Stimulated activated CD4-positive, alpha-beta T cell treated with anti-CD3 and anti-CD28 coated beads, Interleukin-2, amount 100 ng/mL, for 4 hours (primary cell): ENCODE measurements around the gene NEXN.
"Not testable (repeated sequence)": the region's sequence is repeated elsewhere in the genome, so short reads cannot be mapped to it uniquely, and the experiment has no call there.

ENCODE experiments used
- DNase-seq: peaks from one replicate; pipeline ENCODE4 v3.0.0-alpha.2; 2020; ENCODE audit warnings: low read depth

NEXN gene

DNA sequence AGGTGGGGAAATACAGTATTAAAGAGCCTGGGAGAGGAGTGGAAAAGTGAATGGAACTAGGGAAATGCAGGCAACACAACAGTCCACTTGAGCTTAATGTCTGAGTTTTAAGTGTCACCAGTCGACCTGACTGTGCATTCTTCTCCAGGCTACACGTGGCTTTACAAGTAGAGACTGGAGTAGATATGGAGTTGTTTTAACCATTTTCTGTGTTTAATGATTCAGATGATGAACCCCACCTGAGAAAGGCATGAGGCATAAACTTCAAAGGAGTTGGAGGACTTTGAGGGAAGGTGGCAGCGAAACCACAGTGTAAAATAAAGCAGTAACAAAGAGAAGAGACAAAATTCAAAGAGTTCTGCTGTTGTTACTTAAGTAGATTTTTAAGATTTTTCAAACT is 77.9 kb downstream of the NEXN start:
- no peak for DNase-seq

DNA sequence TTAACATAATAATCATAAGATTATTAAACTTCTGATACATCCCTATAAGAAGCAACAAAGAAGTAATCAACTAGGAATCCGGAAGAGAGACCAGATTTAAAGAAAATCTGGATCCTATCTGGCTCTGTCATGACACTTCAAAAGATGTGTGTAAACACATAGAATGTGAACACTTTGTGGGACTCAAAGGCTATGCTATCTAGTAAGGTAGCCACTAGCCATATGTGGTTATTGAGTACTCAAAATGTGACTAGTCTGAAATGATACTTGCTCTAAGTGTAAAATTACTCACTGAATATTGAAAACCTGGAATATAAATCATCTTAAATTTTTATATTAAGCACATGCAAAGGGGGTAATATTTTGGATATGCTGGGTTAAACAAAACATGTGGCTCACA is 81.8 kb downstream of the NEXN start:
- DNase-seq: no peak

DNA sequence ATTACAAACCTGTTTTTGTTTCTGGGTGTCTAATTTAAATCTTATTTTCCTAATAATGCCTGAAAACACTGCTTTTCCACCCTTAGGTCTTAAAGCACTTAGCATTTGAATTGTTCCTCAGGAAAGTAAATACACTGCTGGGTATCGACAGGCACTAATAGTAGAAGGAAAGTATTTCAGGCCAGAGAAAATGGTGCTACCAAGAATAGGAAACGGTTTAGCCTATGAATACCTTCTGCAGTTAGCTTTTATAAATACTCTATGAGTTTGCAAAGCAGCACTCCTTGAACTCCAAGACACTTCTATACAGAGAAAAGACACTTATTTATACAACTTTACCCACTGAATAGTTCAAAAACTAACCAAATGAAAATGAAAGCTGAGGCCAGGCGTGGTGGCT is 83.7 kb downstream of the NEXN start:
- no peak for DNase-seq

DNA sequence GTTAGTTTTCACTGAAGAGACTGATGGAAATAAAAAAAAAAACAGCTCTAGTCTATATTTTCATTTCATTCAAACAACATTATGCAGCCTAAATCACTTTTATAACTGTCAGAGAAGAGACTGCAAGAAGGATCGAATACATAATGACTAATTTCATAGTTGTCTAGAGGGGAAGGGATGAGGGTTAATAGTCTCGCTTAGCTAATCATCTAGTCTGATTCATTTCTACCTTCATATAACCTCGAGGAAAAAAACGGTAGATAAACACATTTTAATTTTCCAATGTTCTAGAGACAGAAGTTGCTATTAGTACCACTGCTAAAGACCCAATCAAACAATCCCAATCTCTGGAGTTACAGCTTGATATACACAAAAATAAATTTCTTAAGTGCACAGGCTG is 87.0 kb downstream of the NEXN start:
- no peak for DNase-seq

DNA sequence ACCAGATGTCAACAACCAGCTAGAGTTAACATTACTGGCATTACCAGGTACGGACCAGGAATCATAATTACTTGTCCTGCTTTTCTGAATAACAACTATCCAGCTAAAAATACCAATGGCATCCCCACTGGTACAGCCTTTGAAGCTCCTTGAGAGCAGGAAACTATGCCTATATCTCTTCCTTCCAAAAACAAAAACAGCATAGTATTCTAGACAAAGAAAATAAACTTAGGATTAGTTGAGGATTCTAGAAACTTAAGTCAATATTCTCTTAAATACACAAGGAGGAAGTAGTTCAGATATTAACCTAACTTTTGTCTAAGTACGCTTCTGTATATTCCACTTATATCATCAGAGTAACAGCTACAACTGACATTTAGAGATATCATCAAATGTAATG is 87.5 kb downstream of the NEXN start:
- DNase-seq: no peak

DNA sequence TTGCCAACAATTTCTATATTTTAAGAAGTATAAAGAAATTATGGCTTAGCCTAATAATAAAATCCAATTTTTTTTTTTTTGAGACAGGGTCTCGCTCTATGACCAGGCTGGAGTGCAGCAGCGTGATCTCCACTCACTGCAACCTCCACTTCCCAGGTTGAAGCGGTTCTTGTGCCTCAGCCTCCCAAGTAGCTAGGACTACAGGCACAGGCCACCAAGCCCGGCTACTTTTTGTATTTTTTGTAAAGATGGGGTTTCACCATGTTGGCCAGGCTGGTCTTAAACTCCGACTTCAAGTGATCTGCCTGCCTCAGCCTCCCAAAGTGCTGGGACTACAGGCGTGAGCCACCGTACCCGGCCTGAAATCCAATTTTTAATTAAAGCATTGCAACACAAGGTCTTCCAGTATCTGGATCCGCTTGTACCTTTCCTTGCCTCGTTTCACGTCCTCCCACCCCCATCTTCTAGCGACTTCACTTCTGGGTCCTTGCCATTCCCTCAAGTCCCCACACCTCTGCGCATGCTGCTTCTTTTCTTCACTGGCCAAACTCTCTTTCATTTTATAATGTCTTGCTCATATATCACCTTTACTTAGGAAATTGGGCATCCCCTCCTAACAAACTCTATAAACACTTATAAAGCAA is 88.1 kb downstream of the NEXN start:
- DNase-seq: no peak

DNA sequence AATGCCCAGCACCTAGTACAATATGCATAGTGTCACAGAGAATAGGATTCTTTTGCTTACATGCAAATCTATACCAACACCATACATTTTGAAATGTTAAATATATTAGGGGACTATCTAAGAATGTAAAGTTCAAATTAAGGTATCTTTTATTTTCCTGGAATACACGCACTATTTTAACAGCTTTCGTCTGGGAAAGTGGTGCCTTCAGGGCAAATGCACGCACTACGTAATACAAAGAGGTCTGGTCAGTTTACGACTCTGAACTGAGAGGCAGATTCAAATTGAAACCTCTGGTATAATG is 89.5 kb downstream of the NEXN start:
- no peak for DNase-seq

DNA sequence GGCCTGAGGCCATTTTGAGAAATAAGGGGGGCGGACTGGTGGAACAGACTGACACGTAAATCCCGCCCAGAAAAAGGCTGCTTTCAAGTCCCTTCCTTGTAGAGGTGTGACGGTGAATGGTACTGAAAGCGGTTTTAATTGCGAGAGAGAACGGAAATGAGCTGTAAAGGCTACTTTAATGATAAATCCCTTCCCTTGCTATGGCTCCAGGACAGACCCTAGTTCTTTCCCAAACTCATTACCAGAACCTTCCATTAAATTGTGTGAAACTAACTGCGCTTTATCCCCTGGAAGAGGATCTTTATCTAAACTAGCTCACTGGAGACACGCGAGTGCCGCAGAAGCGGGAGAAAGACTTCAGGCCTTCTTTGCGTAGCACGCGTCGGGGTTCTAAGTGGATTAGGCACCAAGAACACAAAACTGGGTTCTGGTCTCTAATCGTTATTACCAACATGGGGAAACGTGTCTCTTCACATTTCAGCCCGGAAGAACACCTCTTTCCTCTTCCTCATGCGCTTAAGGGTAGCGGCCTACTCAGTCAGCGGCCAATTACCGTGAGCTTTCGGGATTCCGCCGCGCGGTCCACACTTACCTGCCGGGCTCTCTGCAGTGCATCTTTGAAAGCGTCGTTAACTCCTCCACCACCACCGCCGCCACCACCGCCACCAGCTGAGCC is 90.0 kb downstream of the NEXN start:
- DNase-seq: peak; percentile 68

DNA sequence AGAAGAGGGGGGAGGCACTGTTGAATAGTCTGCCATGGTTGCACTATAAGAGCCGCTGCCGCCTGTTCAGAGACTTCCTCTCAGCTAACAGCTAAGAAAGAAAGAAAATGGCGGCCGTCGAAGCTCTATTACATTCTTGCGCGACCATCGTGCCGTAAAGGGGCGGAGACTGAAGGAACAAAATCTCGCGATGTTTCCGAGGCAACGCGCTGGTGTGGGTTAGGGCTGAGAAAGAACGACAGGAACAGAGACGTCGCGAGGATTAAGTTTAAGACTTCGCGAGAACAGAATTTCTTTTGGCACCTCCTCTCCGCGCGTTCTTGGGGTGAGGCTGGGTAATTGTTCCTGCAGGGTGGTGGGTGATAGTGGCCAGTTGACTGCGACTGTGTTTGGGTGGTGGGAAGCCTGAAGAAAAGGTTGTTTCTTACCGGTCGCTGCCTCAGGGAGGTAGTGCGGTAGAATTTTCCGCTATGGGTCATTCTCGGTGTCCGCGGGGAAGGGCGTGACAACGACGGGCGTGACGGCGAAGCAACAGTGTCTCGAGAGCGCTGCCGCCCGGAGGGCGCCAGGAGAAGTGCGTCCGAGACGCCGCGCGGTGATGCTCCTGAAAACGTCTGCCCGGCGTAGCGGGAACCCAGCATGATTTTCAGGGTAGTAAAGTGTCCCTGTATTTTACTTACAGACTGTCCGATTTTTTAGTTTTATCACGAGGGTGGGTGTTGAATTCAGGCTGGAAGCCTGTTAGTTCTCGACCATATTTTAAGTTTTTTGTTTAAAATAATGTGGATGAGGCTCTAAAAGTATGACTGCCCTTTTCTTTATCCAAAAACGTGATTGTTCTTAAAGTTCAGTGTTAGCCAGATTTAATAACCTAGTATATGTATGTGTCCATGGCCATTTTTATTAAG is 90.8 kb downstream of the NEXN start, which contains the start of gene FUBP1:
Gene FUBP1, minus strand, starts transcription at position 104 of the 908 bp plus-strand sequence. Its CDS starts 68 bp downstream, at position 36.
- peak; percentile 94 for DNase-seq

DNA sequence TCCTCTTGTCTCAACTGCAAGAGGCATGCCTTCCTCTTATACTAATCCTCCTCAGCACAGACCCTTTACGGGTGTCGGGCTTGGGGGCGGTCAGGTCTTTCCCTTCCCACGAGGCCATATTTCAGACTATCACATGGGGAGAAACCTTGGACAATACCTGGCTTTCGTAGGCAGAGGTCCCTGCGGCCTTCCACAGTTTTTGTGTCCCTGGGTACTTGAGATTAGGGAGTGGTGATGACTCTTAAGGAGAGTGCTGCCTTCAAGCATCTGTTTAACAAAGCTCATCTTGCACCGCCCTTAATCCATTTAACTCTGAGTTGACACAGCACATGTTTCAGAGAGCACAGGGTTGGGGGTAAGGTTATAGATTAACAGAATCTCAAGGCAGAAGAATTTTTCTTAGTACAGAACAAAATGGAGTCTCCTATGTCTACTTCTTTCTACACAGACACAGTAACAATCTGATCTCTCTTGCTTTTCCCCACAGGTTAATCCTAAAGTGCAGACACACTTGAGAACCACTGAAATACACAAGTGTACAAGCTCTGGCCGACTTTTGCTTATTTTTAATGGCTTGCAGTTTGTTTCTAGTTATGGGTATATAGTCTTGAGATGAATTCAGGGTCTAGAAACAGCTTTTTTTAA is 95.0 kb downstream of the NEXN start:
- DNase-seq: not testable (repeated sequence)

DNA sequence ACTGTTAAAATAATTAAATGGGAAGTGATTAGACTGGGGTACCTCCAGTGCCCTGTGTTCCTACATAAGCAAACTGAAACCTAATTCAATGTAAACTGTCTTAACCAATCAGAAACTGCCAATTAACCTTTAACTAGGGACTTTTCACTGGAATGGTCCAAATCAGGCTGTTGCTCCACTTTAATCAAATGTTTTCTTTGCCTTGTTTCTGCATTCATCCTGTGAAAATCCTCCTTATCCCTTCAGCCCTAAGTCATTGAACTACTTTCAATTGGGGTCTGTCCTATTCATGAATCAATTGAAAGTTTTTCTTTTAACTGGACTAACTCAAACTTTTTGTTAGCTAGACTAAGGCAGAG is 95.6 kb downstream of the NEXN start:
- no peak for DNase-seq

DNA sequence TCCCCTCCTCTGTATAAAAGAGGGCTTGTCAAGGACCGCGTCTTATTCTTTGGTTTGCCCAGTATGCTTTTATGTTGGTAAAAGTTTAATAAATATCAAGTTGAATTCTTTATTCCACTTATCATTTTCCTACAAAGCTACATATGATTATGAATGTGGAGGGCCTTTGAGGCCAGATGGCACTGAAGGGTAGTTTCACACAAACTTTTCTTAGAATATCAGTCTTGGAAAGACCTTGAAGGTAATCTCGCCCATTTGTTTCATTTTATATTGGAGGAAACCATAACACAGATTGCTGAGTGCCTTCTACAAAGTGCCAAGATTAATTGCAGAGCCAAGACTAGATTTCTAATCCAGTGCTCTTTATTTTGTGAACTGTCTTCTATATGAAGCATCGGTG is 96.2 kb downstream of the NEXN start:
- DNase-seq: no peak

DNA sequence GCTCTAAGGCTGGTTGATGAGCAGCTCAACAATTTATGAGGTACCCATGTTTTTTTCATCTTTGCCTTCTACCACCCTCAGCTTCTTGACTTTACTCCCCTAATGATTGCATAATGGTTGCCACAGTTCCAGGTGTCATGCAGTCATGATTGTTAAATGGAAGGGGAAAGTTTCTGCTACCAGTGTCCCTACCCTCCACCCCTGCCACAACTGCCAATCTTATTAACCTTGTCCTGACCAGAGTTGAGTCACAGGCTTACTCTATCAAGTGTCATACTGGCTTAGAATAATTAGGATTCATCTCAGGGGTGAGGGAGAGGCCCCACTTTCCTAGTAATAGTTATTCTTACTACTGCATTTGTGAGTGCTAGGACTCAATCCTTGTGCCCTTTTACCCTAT is 98.4 kb downstream of the NEXN start:
- DNase-seq: no peak

DNA sequence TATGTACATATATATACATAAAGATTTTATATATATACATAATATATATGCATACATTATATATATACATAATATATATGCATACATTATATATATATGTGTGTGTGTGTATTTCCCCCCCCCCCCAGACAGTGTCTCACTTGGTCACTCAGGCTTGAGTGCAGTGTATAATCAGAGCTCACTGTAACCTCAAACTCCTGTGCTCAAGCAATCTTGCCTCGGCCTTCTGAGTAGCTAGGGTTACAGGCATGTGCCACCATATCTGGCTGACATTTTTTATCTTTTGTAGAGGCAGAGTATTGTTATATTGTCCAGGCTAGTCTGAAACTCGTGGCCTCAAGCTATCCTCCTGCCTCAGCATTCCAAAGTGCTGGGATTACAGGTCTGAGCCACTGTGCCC is 99.5 kb downstream of the NEXN start:
- DNase-seq: no peak

DNA sequence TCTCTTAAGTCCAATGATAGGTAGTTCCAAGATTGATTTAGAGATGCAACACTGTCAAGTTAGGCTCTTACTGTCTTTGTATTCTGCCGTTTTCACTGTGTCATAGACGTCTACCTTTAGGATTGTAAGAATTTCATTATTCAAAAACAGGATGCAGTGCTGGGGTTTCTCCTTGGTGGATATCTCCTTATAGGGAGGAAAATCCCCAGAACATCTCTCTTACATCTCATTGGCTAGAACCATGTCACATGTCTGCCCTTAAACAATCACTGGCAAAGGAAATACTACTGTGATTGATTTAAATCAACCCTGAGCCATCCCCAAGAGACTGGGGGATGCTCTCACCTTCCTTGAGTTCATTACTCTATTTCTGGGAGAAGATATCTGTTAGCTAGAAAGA is 101.3 kb downstream of the NEXN start:
- no peak for DNase-seq

DNA sequence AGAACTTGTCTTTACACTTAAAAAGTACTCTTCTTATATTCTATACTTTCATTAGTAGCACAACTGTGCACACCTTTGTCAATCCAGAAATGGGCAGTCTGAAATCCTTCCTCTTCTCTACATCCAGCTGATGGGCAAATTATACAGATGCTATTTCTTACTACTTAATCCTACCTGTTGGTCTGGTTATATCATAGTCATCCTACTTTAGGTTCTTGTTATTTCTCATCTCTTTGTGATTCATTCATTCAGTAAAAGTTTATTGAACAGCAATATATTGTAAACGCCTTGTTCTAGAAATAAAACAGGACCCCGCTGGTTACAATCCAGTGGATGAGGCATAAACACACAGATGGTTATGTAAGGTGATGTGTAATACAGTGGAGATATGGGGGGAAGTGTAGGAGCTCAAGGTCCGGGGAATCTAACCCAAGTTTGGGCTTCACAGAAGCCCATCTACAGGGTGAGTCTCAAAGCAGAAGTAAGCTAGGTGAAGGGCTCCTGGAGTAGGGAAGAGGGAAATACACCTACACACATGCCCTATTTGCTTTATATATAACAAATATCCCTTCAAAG is 102.3 kb downstream of the NEXN start:
- DNase-seq: no peak

DNA sequence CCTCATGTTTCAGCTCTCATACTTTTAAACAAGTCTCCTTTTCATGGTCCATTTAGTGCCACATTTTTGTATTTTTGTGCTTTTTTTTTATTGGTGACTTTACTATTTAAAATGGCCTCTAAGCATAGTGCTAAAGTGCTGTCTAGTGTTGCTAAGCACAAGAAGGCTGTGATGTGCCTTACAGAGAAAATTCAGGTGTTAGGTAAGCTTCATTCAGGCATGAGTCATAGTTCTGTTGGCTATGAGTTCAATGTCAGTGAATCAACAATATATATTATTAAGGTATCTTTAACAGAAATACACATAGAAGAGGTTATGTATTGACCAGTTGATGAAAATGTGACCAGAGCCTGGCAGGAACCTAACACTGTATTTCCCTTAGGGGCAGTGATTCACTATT is 103.2 kb downstream of the NEXN start:
- DNase-seq: no peak
